ENCODE measurements around the gene ITSN1.

ITSN1 gene

DNA sequence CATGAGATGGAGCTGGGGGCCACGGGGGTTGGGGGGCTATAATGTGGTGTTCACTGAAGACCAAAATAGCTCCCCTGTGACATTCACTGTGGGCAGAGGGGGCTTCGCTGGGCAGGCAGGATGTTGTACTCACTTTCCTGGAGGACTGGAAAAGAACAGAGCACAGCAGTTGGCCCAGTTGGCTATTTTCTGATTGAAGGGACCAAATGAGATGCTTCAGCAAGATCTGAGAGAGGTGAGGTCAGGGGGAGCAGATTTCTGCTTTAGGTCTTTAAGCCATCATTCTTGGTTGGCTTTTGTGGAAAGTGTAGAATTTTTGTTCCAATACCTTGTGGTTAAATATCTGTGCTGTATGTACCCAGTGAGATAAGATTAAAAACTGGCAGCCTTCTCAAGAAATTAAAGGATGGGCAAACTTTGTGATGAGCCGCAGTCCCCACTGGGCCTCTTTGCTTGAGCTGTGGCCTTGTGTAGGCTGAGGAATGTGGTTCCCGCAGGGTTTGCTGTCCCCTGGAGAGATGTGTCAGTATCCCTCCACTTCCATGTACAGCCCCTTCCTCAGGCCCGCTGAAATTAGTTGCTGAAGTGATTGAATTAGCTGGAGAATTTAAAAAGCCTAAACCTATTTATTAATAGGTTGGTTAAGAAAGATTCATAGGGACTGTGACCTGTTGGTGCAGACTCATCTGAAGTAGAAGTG, 192.7 kb downstream of the ITSN1 start:
- no peak for DNase-seq (ENCODE audit: low read depth in 1 of 2, low spot score in 1 of 2)

DNA sequence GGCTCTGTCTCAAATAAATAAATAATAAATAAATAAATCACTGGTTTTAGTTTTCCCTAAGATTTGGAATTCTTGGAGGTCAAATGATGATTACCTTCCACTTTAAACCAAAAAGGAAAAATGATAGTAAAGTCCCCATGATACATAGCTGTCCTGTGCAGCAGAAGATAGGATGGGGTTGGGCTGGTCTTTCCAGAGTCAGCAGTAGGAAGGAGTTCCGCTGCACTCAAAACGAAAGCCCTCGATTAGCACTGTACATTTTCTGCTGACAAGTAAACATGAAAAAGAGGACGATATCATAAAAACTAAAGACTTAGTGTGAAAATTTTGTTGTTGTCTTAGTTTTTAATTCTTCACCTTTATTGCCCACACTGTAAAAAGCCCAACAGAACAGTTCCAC, 193.6 kb downstream of the ITSN1 start:
- DNase-seq (ENCODE audit: low read depth in 1 of 2, low spot score in 1 of 2): no peak

DNA sequence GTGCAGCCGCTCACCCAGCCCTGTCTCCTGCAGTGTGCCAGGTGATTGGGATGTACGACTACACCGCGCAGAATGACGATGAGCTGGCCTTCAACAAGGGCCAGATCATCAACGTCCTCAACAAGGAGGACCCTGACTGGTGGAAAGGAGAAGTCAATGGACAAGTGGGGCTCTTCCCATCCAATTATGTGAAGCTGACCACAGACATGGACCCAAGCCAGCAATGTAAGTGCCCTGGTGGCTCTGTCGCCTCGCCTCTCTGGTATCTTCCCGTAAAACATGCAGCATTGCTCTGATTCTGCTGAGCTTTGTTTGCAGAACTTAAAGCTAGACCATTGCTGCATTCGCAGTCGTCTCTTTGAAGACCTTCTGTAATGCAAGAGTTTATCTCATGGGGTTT, 194.1 kb downstream of the ITSN1 start:
- DNase-seq (ENCODE audit: low read depth in 1 of 2, low spot score in 1 of 2): no peak

- DNase-seq (ENCODE audit: low read depth in 1 of 2, low spot score in 1 of 2): no peak
These were observed 196.9 kb downstream of the ITSN1 start for GRCh38 chr21:33839167-33839716.

DNA sequence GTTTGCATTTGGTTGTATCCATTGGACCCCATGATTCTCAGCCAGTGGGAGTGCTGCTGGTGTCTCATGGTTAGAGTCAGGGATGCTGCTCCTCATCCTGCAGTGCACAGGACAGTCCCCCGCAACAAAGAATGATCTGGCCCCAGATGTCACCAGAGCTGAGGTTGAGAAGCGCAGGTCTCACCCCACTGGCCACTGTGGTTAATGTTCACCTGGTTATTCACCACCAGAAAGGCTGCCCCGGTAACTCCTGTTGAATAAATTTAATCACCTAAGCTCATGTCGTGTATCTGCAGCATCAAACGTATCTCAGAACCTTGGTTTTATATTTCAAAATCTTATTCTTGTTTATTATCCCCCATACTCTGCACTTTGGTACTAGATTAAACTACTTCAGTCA, 197.5 kb downstream of the ITSN1 start:
- no peak for DNase-seq (ENCODE audit: low read depth in 1 of 2, low spot score in 1 of 2)

DNA sequence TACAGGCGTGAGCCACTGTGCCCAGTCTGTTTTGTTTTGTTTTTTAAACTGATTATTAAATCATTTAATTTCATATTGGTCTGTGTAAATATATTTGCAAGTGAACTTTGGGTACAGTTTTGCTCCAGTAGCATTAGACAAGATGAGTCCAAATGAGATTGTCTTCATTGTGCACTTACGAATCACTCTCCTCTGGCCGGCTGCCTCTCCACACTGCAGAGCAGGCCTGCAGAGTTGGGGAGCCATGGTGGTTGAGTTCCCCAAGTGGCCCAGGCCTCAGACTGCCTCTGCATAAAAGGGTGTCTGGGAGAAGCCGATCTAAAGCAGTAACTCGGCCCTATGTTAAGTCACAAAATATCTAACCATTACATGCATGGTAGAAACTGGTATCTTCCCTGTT, 198.5 kb downstream of the ITSN1 start:
- DNase-seq (ENCODE audit: low read depth in 1 of 2, low spot score in 1 of 2): no peak

DNA sequence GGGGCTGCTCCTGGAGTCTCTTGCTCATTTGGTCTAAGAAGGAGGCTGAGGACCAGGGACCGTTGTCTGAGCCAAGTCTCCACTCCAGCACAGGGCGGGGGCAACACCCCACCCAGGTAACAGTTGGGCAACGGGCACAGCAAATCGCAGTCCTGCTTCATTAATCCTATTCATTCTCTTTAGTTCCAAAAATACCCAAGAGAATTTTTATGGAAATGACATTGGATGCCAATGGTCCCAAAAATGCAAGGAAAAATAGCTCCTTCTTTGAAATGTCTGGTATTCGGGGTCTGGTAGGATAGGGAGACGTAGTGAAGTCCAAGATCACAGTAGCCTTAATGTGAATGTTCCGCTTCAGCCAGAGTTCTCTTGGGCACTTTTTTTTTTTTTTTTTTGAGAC, 199.3 kb downstream of the ITSN1 start:
- no peak for DNase-seq (ENCODE audit: low read depth in 1 of 2, low spot score in 1 of 2)

GRCh38 chr21:33843216-33843615, 200.9 kb downstream of the ITSN1 start:
- no peak for DNase-seq (ENCODE audit: low read depth in 1 of 2, low spot score in 1 of 2)

DNA sequence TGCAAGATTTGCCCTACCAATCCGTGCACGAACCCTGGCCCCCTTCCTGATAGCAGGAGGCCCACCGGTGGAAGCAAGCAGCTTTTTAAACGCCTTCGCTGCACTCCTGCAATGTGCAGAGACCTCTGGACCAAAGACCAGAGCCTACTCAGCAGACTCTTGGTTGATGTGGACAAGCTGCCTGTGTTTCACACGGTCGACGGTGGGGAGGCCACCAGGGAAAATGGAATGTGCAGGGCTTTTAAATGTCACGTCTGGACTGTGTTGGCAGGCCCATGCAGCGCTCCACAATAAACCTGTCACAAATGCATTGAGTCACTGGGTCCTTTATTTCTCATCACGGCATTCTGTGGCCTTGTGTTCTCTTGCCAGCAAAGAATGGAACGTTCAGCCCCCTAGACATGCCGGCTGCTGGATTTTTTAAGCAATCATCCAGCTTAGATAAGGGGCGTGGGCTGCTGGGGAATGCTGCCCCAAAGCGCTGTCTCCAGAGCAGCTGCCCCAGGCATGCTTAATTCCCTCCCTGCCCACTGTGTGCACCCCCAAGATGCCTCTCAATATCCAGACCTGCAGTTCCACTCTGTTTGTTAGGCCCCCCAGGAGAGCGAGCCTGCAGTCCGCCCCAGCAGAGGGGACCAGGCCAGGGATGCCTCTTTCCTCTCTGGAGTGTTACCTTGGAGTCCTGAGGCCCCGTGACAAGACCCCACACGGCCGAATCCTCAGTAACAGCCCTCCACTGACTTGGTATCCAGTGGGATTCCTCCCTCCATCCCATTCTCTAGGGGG, 202.0 kb downstream of the ITSN1 start:
- DNase-seq (ENCODE audit: low read depth in 1 of 2, low spot score in 1 of 2): no peak

- DNase-seq (ENCODE audit: low read depth in 1 of 2, low spot score in 1 of 2): no peak
These were observed 202.5 kb downstream of the ITSN1 start for GRCh38 chr21:33844890-33845205.

- DNase-seq (ENCODE audit: low read depth in 1 of 2, low spot score in 1 of 2): no peak
These were observed 203.8 kb downstream of the ITSN1 start for GRCh38 chr21:33846141-33846540.

DNA sequence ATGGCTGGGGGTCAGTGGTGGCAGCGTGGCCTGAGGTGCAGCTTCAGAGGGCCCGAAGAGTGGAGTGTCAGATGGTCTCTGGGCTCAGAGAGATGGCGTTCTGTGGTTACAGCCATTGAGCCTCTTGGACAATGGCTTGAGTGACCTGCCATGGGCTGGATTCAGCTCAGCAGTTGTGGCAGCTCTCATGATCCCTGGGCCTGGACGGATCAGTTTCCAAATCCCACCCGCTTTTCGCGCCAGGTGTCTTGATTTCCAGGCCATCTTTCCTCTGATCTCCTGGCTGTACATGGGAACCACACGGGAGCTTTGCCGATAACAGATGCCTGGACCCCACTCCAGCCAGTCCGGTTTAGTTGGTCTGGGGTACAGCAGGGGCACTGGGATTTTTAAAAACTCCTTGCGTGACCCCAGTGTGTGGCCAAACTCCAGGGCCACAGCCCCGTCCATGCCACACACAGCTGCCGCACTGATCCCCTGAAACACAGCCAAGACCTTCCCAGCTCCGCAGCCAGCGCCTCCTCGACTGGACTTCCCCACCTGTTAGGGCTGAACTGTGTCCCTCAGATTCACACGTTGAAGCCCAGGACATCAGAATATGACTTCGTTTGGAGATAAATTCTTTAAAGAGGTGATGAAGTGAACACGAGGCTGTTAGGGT, 205.4 kb downstream of the ITSN1 start:
- DNase-seq (ENCODE audit: low read depth in 1 of 2, low spot score in 1 of 2): no peak

GRCh38 chr21:33848249-33848953, 206.1 kb downstream of the ITSN1 start:
- DNase-seq (ENCODE audit: low read depth in 1 of 2, low spot score in 1 of 2): no peak

GRCh38 chr21:33849834-33850233, 207.5 kb downstream of the ITSN1 start:
- no peak for DNase-seq (ENCODE audit: low read depth in 1 of 2, low spot score in 1 of 2)

GRCh38 chr21:33850401-33850800, 208.1 kb downstream of the ITSN1 start:
- no peak for DNase-seq (ENCODE audit: low read depth in 1 of 2, low spot score in 1 of 2)

GRCh38 chr21:33850985-33851384, 208.7 kb downstream of the ITSN1 start:
- no peak for DNase-seq (ENCODE audit: low read depth in 1 of 2, low spot score in 1 of 2)

GRCh38 chr21:33852485-33852884, 210.2 kb downstream of the ITSN1 start:
- DNase-seq (ENCODE audit: low read depth in 1 of 2, low spot score in 1 of 2): no peak

DNA sequence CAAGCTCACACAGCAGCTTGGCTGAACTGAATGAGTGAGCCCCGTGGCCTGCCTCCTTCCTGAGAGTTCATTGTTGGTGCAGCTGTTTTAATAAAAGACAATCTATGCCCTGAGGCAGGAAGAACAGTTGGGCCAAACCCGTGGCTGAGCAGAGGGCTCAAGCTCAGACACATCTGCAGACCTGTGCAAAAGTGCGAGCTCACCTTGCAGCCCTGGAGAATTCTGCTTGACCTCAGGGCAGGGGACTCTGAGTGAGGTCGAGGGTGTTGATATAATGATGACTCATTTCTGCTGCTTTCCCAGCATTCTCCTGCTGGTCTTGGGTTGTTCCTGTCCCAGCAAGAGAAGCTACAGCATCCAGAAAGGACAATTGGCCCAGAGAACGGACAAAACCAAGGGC, 212.3 kb downstream of the ITSN1 start:
- no peak for DNase-seq (ENCODE audit: low read depth in 1 of 2, low spot score in 1 of 2)

GRCh38 chr21:33855190-33855589, 212.9 kb downstream of the ITSN1 start:
- no peak for DNase-seq (ENCODE audit: low read depth in 1 of 2, low spot score in 1 of 2)

DNA sequence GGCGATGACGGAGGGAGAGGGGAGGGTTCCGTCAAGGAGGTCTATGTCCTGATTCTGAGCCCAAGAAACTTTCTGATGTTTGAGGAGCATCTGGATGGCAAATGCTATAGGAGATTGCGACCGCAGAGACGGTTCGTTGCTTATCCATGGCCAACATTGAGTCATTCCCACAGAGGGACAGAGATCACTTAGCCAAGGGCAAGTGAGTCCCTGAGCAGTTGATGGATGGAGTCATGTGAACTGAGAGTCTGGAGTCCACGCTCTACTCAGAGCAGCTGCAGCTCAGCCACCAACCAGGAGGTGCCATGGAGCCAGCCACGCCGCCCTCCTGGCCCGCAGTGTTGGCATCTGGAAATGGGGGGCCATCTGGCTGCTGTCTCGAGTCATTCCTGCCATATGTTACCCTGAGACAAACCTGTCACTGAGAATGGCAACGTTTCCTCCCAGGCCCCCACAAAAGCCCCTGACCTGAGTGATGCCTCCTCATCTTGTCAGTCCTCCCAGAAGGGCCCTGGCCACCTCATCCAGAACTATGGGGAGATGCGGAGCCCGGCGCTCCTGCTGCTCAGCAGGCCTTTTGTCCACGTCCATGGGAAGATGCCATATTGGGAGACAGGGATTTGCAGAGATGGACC, 214.7 kb downstream of the ITSN1 start:
- DNase-seq (ENCODE audit: low read depth in 1 of 2, low spot score in 1 of 2): no peak
